ENCODE data around the gene ILF3.
A peak's percentile ranks its signal among the peaks of the same experiment; 100 is the strongest.

Gene ILF3

DNA sequence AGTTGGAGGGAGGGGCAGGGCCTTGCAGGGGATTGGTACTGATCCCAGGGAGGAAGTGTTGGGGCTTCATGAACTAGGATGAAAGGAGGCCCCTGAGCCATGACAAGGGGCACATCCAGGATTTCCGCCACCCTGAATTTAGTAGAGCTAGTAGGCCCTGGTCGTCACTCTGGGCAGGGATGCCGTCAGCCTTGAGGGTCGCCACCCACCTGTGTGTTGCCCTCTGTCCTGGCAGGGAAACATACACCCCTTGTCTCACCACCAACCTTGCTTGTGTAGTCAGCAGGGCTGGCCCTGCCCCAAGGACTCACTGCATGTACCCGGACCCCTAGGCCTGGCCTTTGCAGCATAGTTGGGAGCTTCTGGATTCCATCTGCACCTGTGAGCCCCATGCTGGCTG is 37.7 kb downstream of the ILF3 start:
- no peak overlapping the region for H3K27ac ChIP-seq
- no peak for DNase-seq (ENCODE audit: low read depth, low spot score)

DNA sequence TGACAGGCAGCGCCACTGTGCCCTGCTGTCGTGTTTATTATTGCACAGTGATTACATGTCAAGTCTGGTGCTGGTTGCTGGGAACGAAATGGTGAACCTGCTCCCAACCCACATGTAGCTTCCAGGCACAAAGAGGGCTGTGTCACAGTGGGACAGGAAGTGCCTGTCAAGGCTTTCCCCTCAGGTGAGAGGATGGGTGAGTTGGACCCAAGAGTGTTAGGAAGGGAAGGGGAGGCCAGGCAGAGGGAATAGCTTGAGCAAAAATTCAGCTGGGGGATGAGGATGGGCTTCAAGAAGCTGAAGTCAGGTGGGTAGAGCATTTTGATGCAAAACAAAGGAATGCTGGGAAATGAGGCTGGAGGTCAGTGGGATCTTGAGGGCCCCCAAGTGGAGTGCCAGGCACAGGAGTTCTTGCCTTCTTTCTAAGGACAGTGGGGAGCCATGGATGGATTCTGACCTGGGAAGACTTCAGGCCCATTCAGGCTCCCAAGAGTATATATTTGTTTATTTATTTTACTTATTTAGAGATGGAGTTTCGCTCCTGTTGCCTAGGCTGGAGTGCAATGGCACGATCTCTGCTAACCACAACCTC is 38.6 kb downstream of the ILF3 start:
- no peak for DNase-seq (ENCODE audit: low read depth, low spot score)
- no peak overlapping the region for H3K27ac ChIP-seq

GRCh38 chr19:10694706-10695307 is 40.7 kb downstream of the ILF3 start:
- DNase-seq (ENCODE audit: low read depth, low spot score) = no peak
- no peak overlapping the region for H3K27ac ChIP-seq

GRCh38 chr19:10695401-10696398 is 41.6 kb downstream of the ILF3 start:
- DNase-seq (ENCODE audit: low read depth, low spot score) = peak; percentile 61
- H3K27ac ChIP-seq = no peak overlapping the region

GRCh38 chr19:10699650-10700335 is 45.6 kb downstream of the ILF3 start:
- DNase-seq (ENCODE audit: low read depth, low spot score) = no peak
- H3K27ac ChIP-seq = no peak overlapping the region

- DNase-seq (ENCODE audit: low read depth, low spot score) = no peak
- no peak overlapping the region for H3K27ac ChIP-seq
Observed at GRCh38 chr19:10701955-10702525, 47.9 kb downstream of the ILF3 start.

- DNase-seq (ENCODE audit: low read depth, low spot score) = no peak
- no peak overlapping the region for H3K27ac ChIP-seq
Observed at GRCh38 chr19:10706990-10707389, 52.8 kb downstream of the ILF3 start.

DNA sequence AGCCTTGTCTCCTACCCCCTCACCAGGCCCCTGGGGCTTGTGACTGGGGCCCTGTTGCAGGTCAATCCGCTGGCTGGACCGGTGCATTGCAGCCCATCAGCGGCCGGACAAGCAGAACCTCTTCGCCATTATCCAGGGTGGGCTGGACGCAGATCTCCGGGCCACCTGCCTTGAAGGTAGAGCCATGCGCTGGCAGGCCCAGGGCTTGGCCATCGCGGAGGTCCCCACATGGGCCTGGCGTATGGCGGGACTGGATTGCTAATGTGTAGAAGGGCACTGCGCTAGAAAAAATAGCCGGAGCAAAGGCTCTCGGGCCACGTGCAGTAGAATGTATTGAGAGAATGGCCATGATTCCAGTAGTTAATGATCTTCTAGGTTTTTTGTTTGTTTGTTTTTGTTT is 53.3 kb downstream of the ILF3 start:
- no peak overlapping the region for H3K27ac ChIP-seq
- DNase-seq (ENCODE audit: low read depth, low spot score) = no peak

DNA sequence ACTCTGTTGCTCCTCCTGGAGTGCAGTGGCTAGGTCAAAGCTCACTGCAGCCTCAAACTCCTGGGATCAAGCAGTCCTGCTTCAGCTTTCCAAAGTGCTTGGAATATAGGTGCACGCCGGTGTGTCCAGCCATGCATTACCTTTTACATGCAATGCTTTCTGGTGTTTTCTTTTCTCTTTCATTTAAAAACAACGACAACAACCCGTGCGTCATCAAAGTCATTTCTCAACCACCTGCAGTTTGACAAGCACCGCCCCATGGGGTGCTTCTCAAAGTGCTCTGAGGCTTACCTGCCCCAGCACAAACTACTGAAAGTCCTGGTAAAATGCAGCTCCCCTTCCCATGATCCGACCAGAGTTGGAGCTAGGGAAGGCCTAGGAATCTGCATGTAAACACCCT is 54.1 kb downstream of the ILF3 start:
- no peak for DNase-seq (ENCODE audit: low read depth, low spot score)

DNA sequence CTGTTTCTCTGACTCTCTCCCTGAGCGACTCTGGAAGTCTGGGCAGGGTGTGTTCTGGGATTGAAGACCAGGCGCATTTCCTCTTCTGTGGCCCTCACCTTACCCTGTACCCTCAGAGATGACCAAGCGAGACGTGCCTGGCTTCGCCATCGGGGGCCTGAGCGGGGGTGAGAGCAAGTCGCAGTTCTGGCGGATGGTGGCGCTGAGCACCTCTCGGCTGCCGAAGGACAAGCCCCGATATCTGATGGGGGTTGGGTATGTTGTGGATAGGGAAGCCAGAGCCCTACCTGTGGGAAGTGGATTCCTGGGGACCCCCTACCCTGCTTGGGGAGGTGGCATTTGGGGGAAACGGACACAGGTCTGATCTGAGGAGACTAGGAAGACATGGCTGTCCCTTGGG is 57.9 kb downstream of the ILF3 start:
- H3K27ac ChIP-seq = no peak overlapping the region
- no peak for DNase-seq (ENCODE audit: low read depth, low spot score)

More for the DNA sequence above, 54.1 kb downstream of the ILF3 start:
- H3K27ac ChIP-seq = no peak overlapping the region

DNA sequence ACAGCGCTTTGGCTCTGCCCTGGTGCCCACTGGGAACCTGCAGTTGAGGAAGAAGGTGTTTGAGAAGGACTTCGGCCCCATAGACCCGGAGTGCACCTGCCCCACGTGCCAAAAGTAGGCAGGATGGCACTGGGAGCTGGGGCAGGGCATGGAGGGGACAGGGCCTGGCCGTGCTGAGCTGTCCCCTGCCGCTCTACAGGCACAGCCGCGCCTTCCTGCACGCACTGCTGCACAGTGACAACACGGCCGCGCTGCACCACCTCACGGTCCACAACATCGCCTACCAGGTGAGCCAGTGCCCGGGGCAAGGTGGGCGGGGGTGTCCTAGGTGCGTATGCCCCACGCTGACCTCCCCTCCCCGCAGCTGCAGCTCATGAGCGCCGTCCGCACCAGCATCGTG is 58.6 kb downstream of the ILF3 start:
- DNase-seq (ENCODE audit: low read depth, low spot score) = no peak
- no peak overlapping the region for H3K27ac ChIP-seq

GRCh38 chr19:10713317-10713716 is 59.2 kb downstream of the ILF3 start:
- DNase-seq (ENCODE audit: low read depth, low spot score) = no peak

GRCh38 chr19:10717054-10717355 is 62.9 kb downstream of the ILF3 start:
- H3K27ac ChIP-seq = no peak overlapping the region
- no peak for DNase-seq (ENCODE audit: low read depth, low spot score)

More at GRCh38 chr19:10713317-10713716, 59.2 kb downstream of the ILF3 start:
- no peak overlapping the region for H3K27ac ChIP-seq

DNA sequence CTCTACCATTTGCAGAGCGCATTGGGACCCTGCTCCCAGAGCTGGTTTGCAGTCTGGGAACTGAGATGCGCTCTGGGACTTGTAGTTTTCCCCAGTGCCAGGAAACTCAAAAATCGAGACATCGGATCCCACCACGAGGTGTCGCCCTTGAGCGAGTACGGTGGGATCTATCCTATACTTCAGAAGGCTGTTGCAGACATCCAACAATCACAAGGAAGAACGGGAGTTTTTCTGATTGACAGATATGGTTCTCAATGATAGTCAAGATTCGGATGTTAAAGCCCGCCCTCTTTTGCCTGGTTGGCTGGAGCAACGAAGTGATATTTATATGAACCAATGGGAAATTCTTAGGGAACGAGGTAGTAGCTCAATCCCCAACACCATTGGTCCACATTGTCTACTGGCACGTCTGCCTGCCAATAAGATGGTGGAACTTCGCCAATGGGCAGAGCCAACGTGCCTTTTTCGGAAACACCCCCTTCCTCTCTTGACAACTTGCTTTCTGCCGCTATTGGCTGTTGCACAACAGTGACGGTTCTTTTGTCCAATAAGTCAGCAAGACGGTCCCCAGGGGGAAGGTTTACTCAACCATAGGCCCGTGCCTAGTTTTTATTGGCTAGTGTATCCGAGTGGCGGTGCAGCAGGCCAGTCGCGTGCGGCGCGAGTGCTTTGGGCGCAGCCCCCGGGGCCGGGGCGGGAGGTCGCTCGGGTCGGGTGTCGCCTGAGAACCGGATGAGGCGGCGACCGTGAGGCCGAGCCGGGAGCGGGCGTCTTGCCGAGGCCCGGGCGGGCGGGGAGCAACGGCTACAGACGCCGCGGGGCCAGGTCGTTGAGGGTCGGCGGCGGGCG is 63.4 kb downstream of the ILF3 start, which contains the start of gene DNM2:
DNM2 (plus strand) TSS at position 724 of the 849 bp plus-strand sequence. CDS start 164 bp downstream, outside the sequence.
- H3K27ac ChIP-seq = peak within 1 kb of the TSS; percentile 78
- peak; percentile 100 for DNase-seq (ENCODE audit: low read depth, low spot score)

- no peak for DNase-seq (ENCODE audit: low read depth, low spot score)
- peak overlapping the region; percentile 78 for H3K27ac ChIP-seq
Observed at GRCh38 chr19:10718205-10719196, 64.4 kb downstream of the ILF3 start.

DNA sequence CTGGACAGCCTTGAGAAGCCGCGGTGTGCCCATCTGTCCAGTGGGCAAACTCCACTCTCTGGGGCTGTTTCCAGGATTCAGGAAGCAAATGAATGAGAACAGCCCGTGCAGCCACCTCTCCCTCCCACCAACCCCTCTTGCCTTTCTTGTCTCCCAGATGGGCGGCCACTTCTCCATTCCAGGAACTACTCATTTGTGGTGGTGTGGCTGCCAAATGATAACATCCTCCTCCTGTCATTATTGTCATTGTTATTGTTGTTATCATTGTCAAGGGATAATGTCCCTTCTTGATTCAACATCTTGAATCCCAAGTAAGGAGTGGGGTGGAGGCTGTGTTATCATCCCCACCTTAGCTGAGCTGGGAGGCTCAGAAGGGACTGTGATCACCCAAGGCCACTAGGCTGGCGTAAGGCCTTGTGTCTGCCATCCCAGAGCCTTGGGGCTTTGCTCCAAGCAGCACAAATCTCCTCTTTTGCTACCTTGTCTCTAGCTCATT is 65.4 kb downstream of the ILF3 start:
- DNase-seq (ENCODE audit: low read depth, low spot score) = no peak
- no peak overlapping the region for H3K27ac ChIP-seq

DNA sequence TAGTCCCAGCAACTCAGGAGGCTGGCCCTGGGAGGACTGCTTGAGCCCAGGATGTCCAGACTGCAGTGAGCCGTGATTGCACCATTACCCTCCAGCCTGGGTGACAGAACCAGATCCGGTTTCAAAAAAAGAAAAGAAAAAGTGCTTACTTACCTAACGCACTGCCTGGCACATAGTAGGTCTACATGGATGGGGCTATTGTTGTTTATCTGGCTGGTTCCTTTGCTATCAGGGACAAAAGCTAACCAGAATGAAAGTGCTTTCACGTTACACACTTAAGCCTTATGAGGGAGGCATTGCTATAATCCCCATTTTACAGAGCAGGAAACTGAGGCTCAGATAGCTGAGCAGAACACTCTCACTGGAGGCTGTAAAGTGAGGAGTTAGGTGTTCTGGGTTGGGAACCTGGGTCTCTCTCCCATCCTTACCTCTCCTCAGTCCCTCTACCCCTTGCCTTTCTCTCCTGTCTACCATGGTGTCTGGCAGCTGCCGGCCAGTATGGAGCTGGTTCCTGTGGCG is 66.5 kb downstream of the ILF3 start:
- no peak overlapping the region for H3K27ac ChIP-seq
- no peak for DNase-seq (ENCODE audit: low read depth, low spot score)

- DNase-seq (ENCODE audit: low read depth, low spot score) = no peak
- no peak overlapping the region for H3K27ac ChIP-seq
Observed at GRCh38 chr19:10723591-10723990, 69.4 kb downstream of the ILF3 start.
